NCI-H1436 treated with DMSO at 0.1 percent for 48 hours (cell line): ENCODE measurements around the gene AURKA.
"Not testable (repeated sequence)": the region's sequence is repeated elsewhere in the genome, so short reads cannot be mapped to it uniquely, and the experiment has no call there.

ENCODE experiments used
- DNase-seq: peaks from one replicate; lab custom pipeline; 2025; lab: John Stamatoyannopoulos, UW

Gene AURKA

GRCh38 chr20:56359212-56360132 lies 32.5 kb downstream of the AURKA start:
- DNase-seq: no peak

DNA sequence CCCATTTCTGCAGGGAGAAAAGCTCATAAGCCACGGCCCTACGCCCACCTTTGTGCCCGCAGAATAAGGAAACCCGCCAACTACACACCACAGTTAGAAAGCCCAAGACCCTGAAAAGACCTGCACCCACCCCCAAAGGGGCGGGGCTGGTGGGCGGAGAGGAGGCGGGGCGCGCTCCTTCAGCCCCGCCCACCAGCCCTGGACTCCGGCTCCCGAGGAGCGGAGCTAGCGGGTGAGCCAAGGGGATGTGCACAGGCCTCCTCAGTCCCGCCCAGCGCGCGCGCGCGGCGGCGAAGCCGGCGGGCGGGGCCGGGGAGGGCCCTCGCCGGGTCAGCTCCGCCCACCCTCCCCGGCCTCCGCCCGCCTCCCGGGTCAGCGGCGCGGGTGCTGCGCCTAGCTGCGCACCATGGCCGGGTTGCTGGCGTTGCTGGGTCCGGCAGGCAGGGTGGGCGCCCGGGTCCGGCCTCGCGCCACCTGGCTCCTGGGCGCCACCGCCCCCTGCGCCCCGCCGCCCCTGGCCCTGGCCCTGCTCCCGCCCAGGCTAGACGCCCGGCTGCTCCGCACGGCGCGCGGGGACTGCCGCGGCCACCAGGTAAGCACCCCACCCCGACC lies 33.3 kb downstream of the AURKA start, which contains the start of gene FAM210B:
FAM210B (plus strand) TSS at position 375 of the 612 bp plus-strand sequence; CDS start at position 407, 32 bp downstream.
- peak; percentile 44 for DNase-seq

DNA sequence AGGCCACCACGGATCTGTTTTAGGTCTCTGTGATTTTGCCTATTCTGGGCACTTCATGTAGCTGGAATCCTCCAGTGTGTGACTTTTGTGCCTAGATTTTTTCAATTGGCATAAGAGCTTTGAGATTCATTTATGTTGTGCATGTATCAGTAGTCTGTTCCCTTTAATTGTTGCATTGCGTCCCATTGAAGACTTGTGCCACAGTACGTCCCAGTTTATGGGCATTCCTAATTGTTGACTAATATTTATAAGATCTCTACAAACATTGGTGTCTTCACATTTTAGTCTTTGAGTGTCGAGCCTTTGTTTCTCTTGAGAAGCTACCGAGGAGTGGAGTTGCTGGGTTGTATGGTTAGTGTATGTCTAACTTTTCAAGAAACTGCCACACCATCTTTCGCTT lies 33.9 kb downstream of the AURKA start:
- no peak for DNase-seq

GRCh38 chr20:56353356-56353755 lies 38.7 kb downstream of the AURKA start:
- no peak for DNase-seq

DNA sequence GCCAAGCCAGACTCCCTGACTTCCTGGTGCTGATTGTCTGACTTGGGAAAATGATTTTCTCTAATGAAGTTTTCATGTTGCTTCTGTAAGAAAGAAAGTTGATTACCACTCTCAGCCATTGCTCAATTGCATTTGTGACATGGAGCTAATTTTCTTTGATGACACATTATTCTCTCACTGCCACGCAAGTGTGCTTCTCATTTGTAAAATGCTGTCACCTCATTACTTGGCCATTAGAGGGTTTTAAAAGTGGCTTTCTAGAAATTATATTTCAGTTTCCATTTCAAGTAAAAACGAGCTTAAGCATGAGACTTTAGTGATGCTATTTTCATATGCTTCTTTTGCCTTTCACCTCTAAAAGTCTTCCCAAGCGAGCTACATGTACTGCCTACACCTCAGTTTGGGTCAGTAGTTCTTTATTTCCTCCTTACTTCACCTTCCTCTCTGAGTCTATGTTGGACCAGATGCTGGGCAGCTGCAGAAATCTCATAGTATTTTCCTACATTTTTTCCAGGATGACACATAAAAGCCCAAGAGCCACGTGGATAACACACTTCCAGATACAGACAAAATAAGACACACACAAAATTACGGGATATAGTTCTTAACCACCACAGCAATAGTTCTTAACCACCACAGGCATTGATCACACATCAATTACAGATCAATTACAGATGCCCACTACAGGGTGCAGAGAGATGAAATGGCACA lies 39.5 kb downstream of the AURKA start:
- DNase-seq: no peak

GRCh38 chr20:56350842-56351241 lies 41.2 kb downstream of the AURKA start:
- no peak for DNase-seq

DNA sequence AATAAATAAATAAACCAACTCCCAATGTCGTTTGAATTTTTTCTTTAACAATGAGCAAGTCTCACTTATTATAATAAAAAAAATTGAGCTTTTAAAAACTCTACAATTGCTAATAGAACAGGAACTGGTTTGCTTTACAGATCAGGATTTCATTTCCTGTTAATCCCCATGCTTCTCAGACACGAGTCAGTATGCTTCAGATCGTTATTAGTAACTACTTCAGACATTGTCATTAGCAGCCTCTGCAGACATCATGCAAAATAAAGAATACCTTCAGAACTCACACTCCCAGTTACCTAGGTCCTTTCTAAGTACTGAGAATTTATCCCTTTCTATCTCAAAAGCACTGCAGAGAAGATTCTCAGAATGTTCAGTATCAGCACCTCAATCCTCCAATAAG lies 43.3 kb downstream of the AURKA start:
- DNase-seq: no peak

DNA sequence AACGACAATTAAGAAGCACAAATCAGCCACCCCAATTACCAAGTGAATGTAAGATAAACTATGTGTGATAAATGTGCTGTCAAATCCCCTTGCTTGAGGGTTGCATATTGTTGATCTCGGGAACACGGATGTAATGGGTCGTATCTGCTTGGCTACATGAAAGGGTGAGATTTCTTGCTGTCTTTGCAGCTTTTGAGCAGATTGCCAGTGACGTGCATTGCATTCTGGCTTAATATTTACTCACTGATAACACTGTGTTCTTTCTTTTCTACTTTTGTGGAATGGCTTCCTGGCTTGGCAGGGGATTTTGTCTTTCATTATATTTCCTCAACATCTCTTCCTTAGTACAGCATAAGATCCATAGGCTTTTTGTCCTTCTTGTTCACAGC lies 43.7 kb downstream of the AURKA start:
- DNase-seq: no peak

GRCh38 chr20:56347628-56348304 lies 44.2 kb downstream of the AURKA start:
- no peak for DNase-seq

DNA sequence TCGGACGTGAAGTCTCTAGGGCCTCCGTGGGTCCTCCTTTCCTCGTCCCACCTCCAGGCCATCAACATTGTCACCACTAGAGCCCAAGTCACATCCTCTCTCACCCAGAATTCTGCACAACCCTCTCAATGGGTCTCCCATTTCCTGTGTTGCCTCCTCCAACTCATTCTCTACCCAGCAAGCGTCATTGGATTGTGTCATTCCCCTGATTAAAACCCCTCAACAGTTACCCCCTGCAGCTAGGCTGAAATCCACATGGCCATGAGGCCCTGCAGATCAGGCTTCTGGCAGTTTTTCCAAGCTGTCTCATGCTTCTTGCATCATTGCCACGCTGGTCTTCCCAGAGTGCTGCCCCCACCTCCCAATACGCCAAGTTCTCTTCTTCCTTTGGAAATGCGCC lies 46.1 kb downstream of the AURKA start:
- no peak for DNase-seq

- DNase-seq: no peak
Measured at GRCh38 chr20:56343861-56344381, 48.1 kb downstream of the AURKA start.

- DNase-seq: no peak
Measured at GRCh38 chr20:56342783-56343182, 49.2 kb downstream of the AURKA start.

DNA sequence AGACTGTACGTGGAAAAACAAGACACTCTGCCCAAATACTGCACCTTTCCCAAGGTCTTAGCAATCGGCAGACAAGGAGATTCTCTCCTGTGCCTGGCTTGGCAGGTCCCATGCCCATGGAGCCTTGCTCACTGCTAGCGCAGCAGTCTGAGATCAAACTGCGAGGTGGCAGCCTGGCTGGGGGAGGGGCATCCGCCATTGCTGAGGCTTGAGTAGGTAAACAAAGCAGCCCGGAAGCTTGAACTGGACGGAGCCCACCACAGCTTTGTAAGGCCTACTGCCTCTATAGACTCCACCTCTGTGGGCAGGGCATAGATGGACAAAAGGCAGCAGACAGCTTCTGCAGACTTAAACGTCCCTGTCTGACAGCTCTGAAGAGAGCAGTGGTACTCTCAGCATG lies 55.3 kb downstream of the AURKA start:
- not testable (repeated sequence) for DNase-seq

DNA sequence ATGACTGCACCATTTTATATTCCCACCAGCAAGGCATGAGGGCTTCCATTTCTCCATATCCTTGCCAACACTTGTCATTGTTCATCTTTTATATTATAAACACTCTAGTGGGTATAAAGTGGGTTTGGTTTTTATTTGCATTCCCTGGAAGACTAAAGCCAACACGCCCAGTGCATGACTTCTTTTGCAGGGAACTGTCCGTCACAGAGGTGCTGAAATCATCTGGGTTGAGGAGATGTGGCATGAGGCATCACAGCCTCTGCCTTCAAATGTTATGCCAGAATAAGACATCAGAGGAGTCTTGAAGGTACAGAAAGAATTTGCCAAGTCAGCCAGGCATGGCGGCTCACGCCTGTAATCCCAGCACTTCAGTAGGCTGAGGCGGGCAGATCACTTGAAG lies 63.2 kb downstream of the AURKA start:
- no peak for DNase-seq

GRCh38 chr20:56324806-56325205 lies 67.2 kb downstream of the AURKA start:
- DNase-seq: no peak

DNA sequence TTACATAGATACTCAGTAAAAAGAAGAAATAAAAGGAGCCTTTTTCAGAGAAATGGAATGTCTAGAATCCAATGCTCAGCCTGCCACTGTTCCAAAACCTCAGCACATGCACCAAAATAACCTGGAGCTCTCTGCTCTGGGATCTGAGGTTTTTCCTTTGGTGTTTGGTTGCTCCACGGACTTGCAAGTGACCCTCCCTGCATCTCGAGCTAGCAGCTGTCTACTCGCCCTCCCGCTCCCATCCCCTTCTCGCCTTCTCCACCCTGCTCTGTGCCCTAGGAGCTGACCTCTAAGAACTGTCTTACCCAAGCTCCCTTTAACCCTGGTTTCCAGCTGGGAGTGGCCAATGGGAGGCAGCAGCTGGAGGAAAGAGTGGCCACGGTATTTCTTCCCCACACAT lies 68.4 kb downstream of the AURKA start:
- no peak for DNase-seq

DNA sequence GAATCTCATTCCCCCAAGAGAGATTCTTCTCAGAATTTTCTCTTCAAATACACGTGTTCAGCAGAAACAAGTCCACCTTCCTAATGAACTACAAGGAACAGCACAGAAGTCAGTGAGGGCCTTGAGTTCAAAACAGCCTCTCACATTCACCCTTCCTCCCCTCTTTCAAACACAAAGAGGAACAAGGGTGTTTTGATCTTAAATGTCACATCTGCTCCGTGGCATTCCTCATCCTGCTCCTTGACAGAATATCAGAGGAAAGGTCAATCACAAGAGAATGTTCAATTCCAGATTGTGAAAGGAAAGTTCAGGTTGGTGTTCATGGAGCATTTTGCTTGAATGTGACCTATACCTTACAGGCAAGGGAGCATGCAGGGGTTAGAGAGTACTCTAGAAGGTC lies 68.8 kb downstream of the AURKA start:
- DNase-seq: no peak

DNA sequence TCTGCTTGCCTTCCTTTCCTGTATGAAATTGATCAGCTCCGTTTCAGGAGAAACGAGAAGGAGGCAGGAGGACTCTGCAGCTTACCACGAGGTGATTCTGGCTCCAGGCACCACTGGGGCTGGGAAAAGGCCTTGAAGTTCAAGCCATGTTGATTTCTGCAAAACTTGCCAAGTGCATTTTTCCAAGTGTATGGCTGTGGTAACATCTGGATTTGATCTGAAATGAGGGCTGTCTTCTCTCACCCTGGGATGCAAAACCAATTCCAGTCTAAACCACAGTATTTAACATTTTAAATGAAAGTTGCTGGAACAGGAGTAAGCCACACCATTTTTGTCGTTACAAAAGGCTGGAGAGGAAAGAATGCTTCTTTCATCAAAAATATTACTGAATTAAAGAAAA lies 69.3 kb downstream of the AURKA start:
- no peak for DNase-seq
